Measurements from ENCODE around the gene ITIH1. TPM values are rescaled to one million over a fixed set of nuclear protein-coding genes. Genes with fewer than 3 reads are reported as not detected.
A peak's percentile ranks its signal among the peaks of the same experiment; 100 is the strongest.
"Not testable (repeated sequence)": the region's sequence is repeated elsewhere in the genome, so short reads cannot be mapped to it uniquely, and the experiment has no call there.

ITIH1 gene
- total RNA-seq (not detected in 2 replicates), polyA plus RNA-seq (not detected in 2 replicates), polyA minus RNA-seq (not detected in 2 replicates), Bru-seq, nascent RNA (not detected), BruChase-seq, experiment 1, labeled RNA remaining after a 6-hour chase (not detected), BruChase-seq, experiment 2, labeled RNA remaining after a 2-hour chase (percentile 10 among the genes with signal in this experiment)
- not detected in 2 replicates for polyA plus RNA-seq (2011; cell fraction: cytosol; rRNA removed)
- polyA plus RNA-seq (2011; cell fraction: nucleus; rRNA removed): not detected in 2 replicates
- not detected in 2 replicates for polyA plus RNA-seq (2012)
- polyA minus RNA-seq (2011; cell fraction: cytosol; rRNA and poly(A)+ RNA removed): not detected
- polyA minus RNA-seq (2011; cell fraction: nucleus; rRNA and poly(A)+ RNA removed): not detected in 2 replicates
- long read RNA-seq: 0 reads

GRCh38 chr3:52777127-52777958, at the start of gene ITIH1:
Gene ITIH1, plus strand, starts transcription at chr3:52777599. Its CDS starts 17 bp downstream, at chr3:52777616.
- H3K9me1 ChIP-seq (replicated peaks; ENCODE audit: control insufficient read depth, extremely low read depth, insufficient read depth, low read length): no peaks in the 10 kb centered on the region
- H3K27me3 ChIP-seq (ENCODE audit: control insufficient read depth in 2 of 2, insufficient read depth in 2 of 2, low read length in 2 of 2): peaks cover 0 to 13% of the 10 kb centered on the region in 2 experiments
- intact Hi-C loops (cut with micrococcal nuclease) (no loop called here), dilution Hi-C loops (cut with MboI; ENCODE audit: extremely low pct_ligation_motif_present, low sequenced_read_pairs) (no loop called here)
- ChIA-PET CTCF (no interaction called here), POLR2A (no interaction called here)
- H3K27ac ChIP-seq (ENCODE audit: insufficient read depth, low read depth, low read length): no peak within 1 kb of the TSS
- no peak for DNase-seq (ENCODE audit: low read depth, low spot score)
- H3K36me3 ChIP-seq (ENCODE audit: control insufficient read depth in 2 of 2, extremely low read depth in 1 of 2, insufficient read depth in 2 of 2, low read length in 2 of 2): no peaks in the 10 kb centered on the region
- FAIRE-seq: no peak
- no peak within 1 kb of the TSS for H3K9ac ChIP-seq (replicated peaks; ENCODE audit: extremely low read depth, insufficient read depth, low read length)
- H3K4me2 ChIP-seq (ENCODE audit: insufficient read depth, low read length): no peak within 1 kb of the TSS
- H3K4me3 ChIP-seq (replicated peaks in 1 of 3; ENCODE audit: insufficient read depth in 1 of 3, low read depth in 1 of 3, low read length in 3 of 3): no peak within 1 kb of the TSS
- BruUV-seq (replicated peaks): no TSS peak
- no peaks in the 10 kb centered on the region for H4K20me1 ChIP-seq (replicated peaks; ENCODE audit: control insufficient read depth, extremely low read depth, insufficient read depth, low read length)
- H3K9me3 ChIP-seq (replicated peaks; ENCODE audit: control insufficient read depth, insufficient read depth, low read length): no peaks in the 10 kb centered on the region
- no peaks in the 10 kb centered on the region for H3K79me2 ChIP-seq (ENCODE audit: control insufficient read depth, insufficient read depth, low read length)
- no peaks in the 10 kb centered on the region for H3K4me1 ChIP-seq (ENCODE audit: control insufficient read depth, extremely low read depth, insufficient read depth, low read length)
- H2AFZ ChIP-seq (ENCODE audit: low read depth, low read length): no peak within 1 kb of the TSS
- TF ChIP-seq MYC (IDR thresholded peaks at IDR 0.05; ENCODE audit: low read depth, low read length) (no peak), EZH2 (IDR thresholded peaks at IDR 0.05; ENCODE audit: borderline replicate concordance, low read depth, low read length, severe bottlenecking) (no peak), POLR2A (IDR thresholded peaks at IDR 0.05; ENCODE audit: low read depth, low read length) (no peak), JUN (IDR thresholded peaks at IDR 0.05; ENCODE audit: borderline replicate concordance, insufficient read depth, insufficient read length, low read depth) (no peak), CTCF (IDR thresholded peaks at IDR 0.05; ENCODE audit: extremely low read depth in 1 of 2, insufficient read depth in 1 of 2, low read depth in 1 of 2, low read length in 2 of 2) (no peak), MAX (IDR thresholded peaks at IDR 0.05; ENCODE audit: insufficient read depth, insufficient read length) (no peak), GATA2 (IDR thresholded peaks at IDR 0.05; ENCODE audit: insufficient read depth, insufficient read length, low read depth, low read length) (no peak), FOS (IDR thresholded peaks at IDR 0.05; ENCODE audit: borderline replicate concordance, insufficient read depth, low read length) (no peak), POLR2AphosphoS5 (IDR thresholded peaks at IDR 0.05; ENCODE audit: insufficient read depth, low read depth, low read length) (no peak)

GRCh38 chr3:52728753-52729152, 48.6 kb upstream of the ITIH1 start:
- dilution Hi-C loops (cut with MboI; ENCODE audit: extremely low pct_ligation_motif_present, low sequenced_read_pairs); H3K4me3 ChIP-seq (replicated peaks in 1 of 3; ENCODE audit: insufficient read depth in 1 of 3, low read depth in 1 of 3, low read length in 3 of 3); H4K20me1 ChIP-seq (replicated peaks; ENCODE audit: control insufficient read depth, extremely low read depth, insufficient read depth, low read length); H3K9me1 ChIP-seq (replicated peaks; ENCODE audit: control insufficient read depth, extremely low read depth, insufficient read depth, low read length); H3K4me1 ChIP-seq (ENCODE audit: control insufficient read depth, extremely low read depth, insufficient read depth, low read length); H3K9me3 ChIP-seq (replicated peaks; ENCODE audit: control insufficient read depth, insufficient read depth, low read length); DNase-seq (ENCODE audit: low read depth, low spot score); H3K36me3 ChIP-seq (ENCODE audit: control insufficient read depth in 2 of 2, extremely low read depth in 1 of 2, insufficient read depth in 2 of 2, low read length in 2 of 2); H3K9ac ChIP-seq (replicated peaks; ENCODE audit: extremely low read depth, insufficient read depth, low read length); BruUV-seq (replicated peaks); POLR2A ChIA-PET; H3K27ac ChIP-seq (ENCODE audit: insufficient read depth, low read depth, low read length); H3K79me2 ChIP-seq (ENCODE audit: control insufficient read depth, insufficient read depth, low read length); H3K4me2 ChIP-seq (ENCODE audit: insufficient read depth, low read length); H3K27me3 ChIP-seq (ENCODE audit: control insufficient read depth in 2 of 2, insufficient read depth in 2 of 2, low read length in 2 of 2); FAIRE-seq; intact Hi-C loops (cut with micrococcal nuclease); CTCF ChIA-PET; H2AFZ ChIP-seq (ENCODE audit: low read depth, low read length): not testable (repeated sequence)

All from endothelial cell of umbilical vein (primary cell).